T-helper 2 cell treated with Interferon-gamma antibody and Interleukin-4, amounts not matched to agents 100 ng/mL and 5 ng/mL, for 36 hours (primary cell): ENCODE measurements around the gene SMURF2. TPM values are rescaled to one million over a fixed set of nuclear protein-coding genes. Genes with fewer than 3 reads are reported as not detected.

Experiments
- total RNA-seq: library from RNA; stranded (reverse); gene quantifications from 2 replicates; pipeline ENCODE4 v1.2.3, GENCODE V29; 2022

Gene SMURF2
- total RNA-seq, 1 donor from 2014 or later, result 18.7 TPM

Other genes starting within 250 kb of the SMURF2 start
- 1.2 and 1.7 TPM in 2 replicates for gene MILR1, start 213.2 kb downstream of the SMURF2 start, total RNA-seq
- 32.3 and 34.3 TPM in 2 replicates for gene POLG2, start 165.3 kb downstream of the SMURF2 start, total RNA-seq
- 870 and 877 TPM in 2 replicates for gene DDX5, start 156.0 kb downstream of the SMURF2 start, total RNA-seq
- 43.8 and 49.2 TPM in 2 replicates for gene CEP95, start 155.3 kb downstream of the SMURF2 start, total RNA-seq